ENCODE data around the gene ECE1. TPM values are rescaled to one million over a fixed set of nuclear protein-coding genes. Genes with fewer than 3 reads are reported as not detected.

ECE1 gene
- total and polyA plus RNA-seq, 2 donors (not counting 1 experiment from before 2014, with no cell fraction given), result 131 to 138 TPM

GRCh38 chr1:21313203-21313885, 23.1 kb upstream of the ECE1 start:
- Histone ChIP-seq H3K9me3 (ENCODE audit: control insufficient read depth, insufficient read depth, low read depth, low read length) (no peaks in the 10 kb centered on the region), H3K4me2 (ENCODE audit: extremely low read depth, insufficient read depth, low read length) (peak overlapping the region; percentile 42), H3K79me2 (ENCODE audit: control insufficient read depth, insufficient read depth, low read length) (peaks cover 53% of the 10 kb centered on the region), H3K9ac (ENCODE audit: insufficient read depth, low read length) (no peak overlapping the region), H3K4me1 (ENCODE audit: control insufficient read depth, extremely low read depth, insufficient read depth, low read length) (peaks cover 47% of the 10 kb centered on the region), H3K27ac (ENCODE audit: insufficient read depth, low read length) (peak overlapping the region; percentile 15), H3K4me3 (replicated peaks in 1 of 4; ENCODE audit: control extremely low read depth in 1 of 4, insufficient read depth in 1 of 4, low read depth in 3 of 4, low read length in 4 of 4) (no peak overlapping the region), H3K27me3 (ENCODE audit: control insufficient read depth, insufficient read depth, low read length) (no peaks in the 10 kb centered on the region), H4K20me1 (ENCODE audit: control insufficient read depth, extremely low read depth, insufficient read depth, low read length) (no peaks in the 10 kb centered on the region), H2AFZ (ENCODE audit: low read length) (no peak overlapping the region), H3K36me3 (ENCODE audit: control insufficient read depth, insufficient read depth, low read length) (peaks cover 2% of the 10 kb centered on the region)
- TF ChIP-seq CTCF (conservative IDR thresholded peaks at IDR 0.05 in 1 of 2, IDR thresholded peaks at IDR 0.05 in 1 of 2; ENCODE audit: low read depth in 1 of 2, low read length in 2 of 2), result no peak
- TF ChIP-seq EZH2 (IDR thresholded peaks at IDR 0.05; ENCODE audit: low read length, missing control alignments), result no peak
- DNase-seq (ENCODE audit: low read depth in 2 of 2), result peak in 1 of 2 donors; percentile 72

GRCh38 chr1:21312407-21312992, 22.2 kb upstream of the ECE1 start:
- H3K27me3 ChIP-seq (ENCODE audit: control insufficient read depth, insufficient read depth, low read length), result no peaks in the 10 kb centered on the region
- H3K4me1 ChIP-seq (ENCODE audit: control insufficient read depth, extremely low read depth, insufficient read depth, low read length), result peaks cover 47% of the 10 kb centered on the region
- no peak overlapping the region for H3K4me2 ChIP-seq (ENCODE audit: extremely low read depth, insufficient read depth, low read length)
- DNase-seq (ENCODE audit: low read depth in 2 of 2), result no peak
- no peak overlapping the region for H3K4me3 ChIP-seq (replicated peaks in 1 of 4; ENCODE audit: control extremely low read depth in 1 of 4, insufficient read depth in 1 of 4, low read depth in 3 of 4, low read length in 4 of 4)
- H3K9ac ChIP-seq (ENCODE audit: insufficient read depth, low read length), result no peak overlapping the region
- no peaks in the 10 kb centered on the region for H4K20me1 ChIP-seq (ENCODE audit: control insufficient read depth, extremely low read depth, insufficient read depth, low read length)
- H3K79me2 ChIP-seq (ENCODE audit: control insufficient read depth, insufficient read depth, low read length), result peaks cover 52% of the 10 kb centered on the region
- no peaks in the 10 kb centered on the region for H3K9me3 ChIP-seq (ENCODE audit: control insufficient read depth, insufficient read depth, low read depth, low read length)
- peak overlapping the region; percentile 15 for H3K27ac ChIP-seq (ENCODE audit: insufficient read depth, low read length)
- TF ChIP-seq EZH2 (IDR thresholded peaks at IDR 0.05; ENCODE audit: low read length, missing control alignments) (no peak), CTCF (conservative IDR thresholded peaks at IDR 0.05 in 1 of 2, IDR thresholded peaks at IDR 0.05 in 1 of 2; ENCODE audit: low read depth in 1 of 2, low read length in 2 of 2) (no peak)
- no peak overlapping the region for H2AFZ ChIP-seq (ENCODE audit: low read length)
- H3K36me3 ChIP-seq (ENCODE audit: control insufficient read depth, insufficient read depth, low read length), result peaks cover 2% of the 10 kb centered on the region

GRCh38 chr1:21311016-21311415, 20.8 kb upstream of the ECE1 start:
- Histone ChIP-seq H3K4me2 (ENCODE audit: extremely low read depth, insufficient read depth, low read length) (no peak overlapping the region), H3K27ac (ENCODE audit: insufficient read depth, low read length) (no peak overlapping the region), H2AFZ (ENCODE audit: low read length) (no peak overlapping the region), H3K9ac (ENCODE audit: insufficient read depth, low read length) (no peak overlapping the region), H3K79me2 (ENCODE audit: control insufficient read depth, insufficient read depth, low read length) (peaks cover 59% of the 10 kb centered on the region), H3K27me3 (ENCODE audit: control insufficient read depth, insufficient read depth, low read length) (no peaks in the 10 kb centered on the region), H3K9me3 (ENCODE audit: control insufficient read depth, insufficient read depth, low read depth, low read length) (no peaks in the 10 kb centered on the region), H3K4me1 (ENCODE audit: control insufficient read depth, extremely low read depth, insufficient read depth, low read length) (peaks cover 47% of the 10 kb centered on the region), H4K20me1 (ENCODE audit: control insufficient read depth, extremely low read depth, insufficient read depth, low read length) (no peaks in the 10 kb centered on the region), H3K4me3 (replicated peaks in 1 of 4; ENCODE audit: control extremely low read depth in 1 of 4, insufficient read depth in 1 of 4, low read depth in 3 of 4, low read length in 4 of 4) (no peak overlapping the region), H3K36me3 (ENCODE audit: control insufficient read depth, insufficient read depth, low read length) (peaks cover 2% of the 10 kb centered on the region)
- no peak for DNase-seq (ENCODE audit: low read depth in 2 of 2)
- TF ChIP-seq EZH2 (IDR thresholded peaks at IDR 0.05; ENCODE audit: low read length, missing control alignments) (no peak), CTCF (conservative IDR thresholded peaks at IDR 0.05 in 1 of 2, IDR thresholded peaks at IDR 0.05 in 1 of 2; ENCODE audit: low read depth in 1 of 2, low read length in 2 of 2) (no peak)
